Effector memory CD4-positive, alpha-beta T cell (primary cell): Measurements from ENCODE around the gene CSK.

ENCODE experiments used
- DNase-seq, 3 donors: peaks; one replicate each; pipeline ENCODE4 v3.0.0-alpha.2; 2020
- H3K27ac ChIP-seq: 2 replicates; pipeline ENCODE4 v1.7.0; 2013; ENCODE audit warnings: mild to moderate bottlenecking, low read length, moderate library complexity; ENCODE audit not compliant: insufficient read depth, poor library complexity, severe bottlenecking
- H3K27me3 ChIP-seq: replicated peaks from 2 replicates; pipeline ENCODE4 v1.7.0; 2013; ENCODE audit warnings: mild to moderate bottlenecking, low read length; ENCODE audit not compliant: insufficient read depth, control insufficient read depth, poor library complexity, severe bottlenecking
- H3K36me3 ChIP-seq: 2 replicates; pipeline ENCODE4 v1.7.0; 2013; ENCODE audit warnings: mild to moderate bottlenecking, low read length, moderate library complexity; ENCODE audit not compliant: control insufficient read depth, insufficient read depth
- H3K4me1 ChIP-seq: 2 replicates; pipeline ENCODE4 v1.7.0; 2013; ENCODE audit warnings: low read length, mild to moderate bottlenecking; ENCODE audit not compliant: control insufficient read depth, insufficient read depth, poor library complexity, severe bottlenecking
- H3K4me3 ChIP-seq: 2 replicates; pipeline ENCODE4 v1.7.0; 2013; ENCODE audit warnings: low read length, low read depth, mild to moderate bottlenecking; ENCODE audit not compliant: insufficient read depth, poor library complexity, severe bottlenecking
- H3K9me3 ChIP-seq: 2 replicates; pipeline ENCODE4 v1.7.0; 2013; ENCODE audit warnings: mild to moderate bottlenecking, low read length, moderate library complexity; ENCODE audit not compliant: control insufficient read depth

CSK gene

GRCh38 chr15:74800559-74801094 lies 18.7 kb downstream of the CSK start:
- peaks cover 68% of the 10 kb centered on the region for H3K36me3 ChIP-seq
- H3K27me3 ChIP-seq: no peaks in the 10 kb centered on the region
- no peaks in the 10 kb centered on the region for H3K9me3 ChIP-seq
- H3K4me3 ChIP-seq: no peak overlapping the region
- peaks cover 43% of the 10 kb centered on the region for H3K4me1 ChIP-seq
- peak overlapping the region; percentile 4 for H3K27ac ChIP-seq
- DNase-seq: no peak

- H3K9me3 ChIP-seq: no peaks in the 10 kb centered on the region
- peaks cover 68% of the 10 kb centered on the region for H3K36me3 ChIP-seq
- peaks cover 36% of the 10 kb centered on the region for H3K4me1 ChIP-seq
- no peak overlapping the region for H3K4me3 ChIP-seq
- no peak for DNase-seq
- no peaks in the 10 kb centered on the region for H3K27me3 ChIP-seq
- peak overlapping the region; percentile 4 for H3K27ac ChIP-seq
Observed at GRCh38 chr15:74801311-74801997, 19.6 kb downstream of the CSK start.

GRCh38 chr15:74802290-74802689 lies 20.4 kb downstream of the CSK start:
- Histone ChIP-seq H3K27me3 (no peaks in the 10 kb centered on the region), H3K36me3 (peaks cover 68% of the 10 kb centered on the region), H3K4me1 (peaks cover 32% of the 10 kb centered on the region), H3K4me3 (no peak overlapping the region), H3K9me3 (no peaks in the 10 kb centered on the region), H3K27ac (no peak overlapping the region)
- no peak for DNase-seq

- Histone ChIP-seq H3K27ac (no peak overlapping the region), H3K27me3 (no peaks in the 10 kb centered on the region), H3K9me3 (no peaks in the 10 kb centered on the region), H3K36me3 (peaks cover 65% of the 10 kb centered on the region), H3K4me1 (peaks cover 27% of the 10 kb centered on the region), H3K4me3 (no peak overlapping the region)
- DNase-seq: no peak
Observed at GRCh38 chr15:74802862-74803447, 21.1 kb downstream of the CSK start.

- Histone ChIP-seq H3K36me3 (peaks cover 45% of the 10 kb centered on the region), H3K27ac (no peak overlapping the region), H3K4me1 (peaks cover 7% of the 10 kb centered on the region), H3K9me3 (no peaks in the 10 kb centered on the region), H3K4me3 (no peak overlapping the region), H3K27me3 (no peaks in the 10 kb centered on the region)
- DNase-seq: no peak
Observed at GRCh38 chr15:74804935-74805334, 23.1 kb downstream of the CSK start.

- peaks cover 6% of the 10 kb centered on the region for H3K4me1 ChIP-seq
- H3K9me3 ChIP-seq: no peaks in the 10 kb centered on the region
- H3K27ac ChIP-seq: no peak overlapping the region
- H3K4me3 ChIP-seq: no peak overlapping the region
- no peaks in the 10 kb centered on the region for H3K27me3 ChIP-seq
- no peak for DNase-seq
- H3K36me3 ChIP-seq: peaks cover 22% of the 10 kb centered on the region
Observed at GRCh38 chr15:74807282-74807681, 25.4 kb downstream of the CSK start.

GRCh38 chr15:74808078-74808839 lies 26.4 kb downstream of the CSK start:
- DNase-seq: no peak
- no peaks in the 10 kb centered on the region for H3K27me3 ChIP-seq
- H3K36me3 ChIP-seq: peaks cover 12% of the 10 kb centered on the region
- H3K4me3 ChIP-seq: no peak overlapping the region
- H3K27ac ChIP-seq: no peak overlapping the region
- peaks cover 6% of the 10 kb centered on the region for H3K4me1 ChIP-seq
- H3K9me3 ChIP-seq: no peaks in the 10 kb centered on the region

- Histone ChIP-seq H3K27ac (no peak overlapping the region), H3K4me3 (no peak overlapping the region), H3K4me1 (peaks cover 6% of the 10 kb centered on the region), H3K27me3 (no peaks in the 10 kb centered on the region), H3K36me3 (peaks cover 6% of the 10 kb centered on the region), H3K9me3 (no peaks in the 10 kb centered on the region)
- DNase-seq: no peak
Observed at GRCh38 chr15:74808840-74809229, 27.0 kb downstream of the CSK start.

GRCh38 chr15:74809242-74809641 lies 27.4 kb downstream of the CSK start:
- no peak for DNase-seq
- H3K36me3 ChIP-seq: peaks cover 2% of the 10 kb centered on the region
- H3K27me3 ChIP-seq: no peaks in the 10 kb centered on the region
- H3K9me3 ChIP-seq: no peaks in the 10 kb centered on the region
- H3K4me1 ChIP-seq: peaks cover 6% of the 10 kb centered on the region
- no peak overlapping the region for H3K4me3 ChIP-seq
- H3K27ac ChIP-seq: no peak overlapping the region

GRCh38 chr15:74809956-74810355 lies 28.1 kb downstream of the CSK start:
- H3K4me3 ChIP-seq: no peak overlapping the region
- H3K27me3 ChIP-seq: no peaks in the 10 kb centered on the region
- H3K36me3 ChIP-seq: no peaks in the 10 kb centered on the region
- peaks cover 6% of the 10 kb centered on the region for H3K4me1 ChIP-seq
- DNase-seq: no peak
- H3K9me3 ChIP-seq: no peaks in the 10 kb centered on the region
- no peak overlapping the region for H3K27ac ChIP-seq
